NCI-H1436 (cell line): ENCODE data around the gene PDZD8.
"Not testable (repeated sequence)": the region's sequence is repeated elsewhere in the genome, so short reads cannot be mapped to it uniquely, and the experiment has no call there.

Experiments used
- DNase-seq: peaks from one replicate; lab custom pipeline; 2025; lab: John Stamatoyannopoulos, UW

PDZD8 gene

DNA sequence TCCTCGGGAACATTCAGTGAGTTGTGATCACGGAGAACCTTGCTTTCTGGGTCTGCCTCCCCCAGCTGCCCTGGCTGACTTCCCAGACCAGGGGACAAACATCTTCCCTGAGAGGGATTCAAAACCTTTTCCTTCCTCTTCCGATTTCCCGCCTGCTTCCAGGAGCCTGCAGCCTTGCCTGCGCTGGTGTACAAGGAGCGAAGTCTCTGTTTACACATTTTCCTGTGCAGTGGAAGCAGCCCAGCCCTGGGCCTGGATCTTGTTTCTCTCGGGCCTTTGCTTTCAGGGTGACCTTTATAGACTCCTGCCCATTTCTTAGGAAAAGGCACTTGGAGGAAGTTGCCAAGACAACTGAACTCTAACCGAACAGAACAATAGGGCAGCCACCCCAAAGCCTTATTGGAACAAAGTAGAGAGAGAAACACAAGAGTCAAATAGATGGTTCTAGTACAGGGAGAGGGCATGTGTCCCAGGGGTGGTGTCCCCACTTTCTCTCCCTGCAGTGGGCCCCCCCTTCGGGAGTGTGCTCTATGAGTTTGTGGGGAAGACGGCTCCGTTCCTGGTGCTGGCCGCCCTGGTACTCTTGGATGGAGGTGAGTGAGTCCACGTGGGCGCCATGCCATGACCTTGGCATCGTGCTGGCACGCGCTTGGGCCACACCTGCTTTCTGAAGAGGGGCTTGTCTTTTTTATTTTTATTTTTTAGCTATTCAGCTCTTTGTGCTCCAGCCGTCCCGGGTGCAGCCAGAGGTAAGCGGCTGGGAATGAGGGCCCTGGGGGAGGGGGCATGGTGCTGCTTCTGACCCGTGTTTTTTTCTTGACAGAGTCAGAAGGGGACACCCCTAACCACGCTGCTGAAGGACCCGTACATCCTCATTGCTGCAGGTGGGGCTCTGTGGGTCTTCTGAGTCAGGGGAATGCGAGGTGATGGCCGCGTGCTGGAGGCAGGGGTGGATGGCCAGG is 120.2 kb downstream of the PDZD8 start:
- DNase-seq, result no peak

- no peak for DNase-seq
These were observed 120.9 kb downstream of the PDZD8 start for GRCh38 chr10:117254338-117254737.

DNA sequence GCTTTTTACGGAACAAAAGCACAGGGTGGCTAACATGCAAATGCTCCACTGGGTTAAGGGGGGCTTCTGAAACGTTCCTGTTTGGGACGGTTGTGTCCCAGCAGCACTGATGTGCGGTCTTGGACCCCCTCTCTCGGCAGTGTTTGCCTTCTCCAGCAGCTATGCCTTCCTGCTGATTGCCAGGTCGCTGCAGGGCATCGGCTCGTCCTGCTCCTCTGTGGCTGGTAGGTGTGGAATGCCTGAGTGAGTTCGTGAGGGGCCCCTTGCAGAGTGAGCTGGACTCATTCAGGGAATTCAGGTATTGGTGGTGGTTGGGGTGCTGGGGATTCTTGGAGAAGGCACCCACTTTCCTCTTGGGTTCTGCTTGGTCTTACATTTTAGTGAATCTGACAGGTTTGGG is 121.3 kb downstream of the PDZD8 start:
- no peak for DNase-seq

DNA sequence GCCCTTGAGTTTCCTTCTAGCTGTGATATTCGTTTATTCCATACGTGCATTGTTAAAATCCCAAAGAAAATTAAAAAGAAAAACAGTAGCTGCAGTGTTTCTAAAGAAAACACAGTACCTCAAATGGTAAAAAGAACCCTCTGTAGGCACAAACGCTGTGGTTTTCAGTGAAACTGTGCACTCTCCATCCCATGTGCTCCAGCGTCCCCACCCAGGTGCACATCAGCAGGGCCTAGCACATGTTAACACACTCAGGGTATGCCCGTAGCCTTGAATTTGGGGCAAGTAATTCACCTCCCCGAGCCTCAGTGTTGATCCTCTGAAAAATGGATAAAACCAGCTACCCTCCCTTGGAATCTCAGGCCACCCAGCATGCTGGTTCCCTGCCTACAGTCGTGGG is 124.8 kb downstream of the PDZD8 start:
- DNase-seq, result no peak

DNA sequence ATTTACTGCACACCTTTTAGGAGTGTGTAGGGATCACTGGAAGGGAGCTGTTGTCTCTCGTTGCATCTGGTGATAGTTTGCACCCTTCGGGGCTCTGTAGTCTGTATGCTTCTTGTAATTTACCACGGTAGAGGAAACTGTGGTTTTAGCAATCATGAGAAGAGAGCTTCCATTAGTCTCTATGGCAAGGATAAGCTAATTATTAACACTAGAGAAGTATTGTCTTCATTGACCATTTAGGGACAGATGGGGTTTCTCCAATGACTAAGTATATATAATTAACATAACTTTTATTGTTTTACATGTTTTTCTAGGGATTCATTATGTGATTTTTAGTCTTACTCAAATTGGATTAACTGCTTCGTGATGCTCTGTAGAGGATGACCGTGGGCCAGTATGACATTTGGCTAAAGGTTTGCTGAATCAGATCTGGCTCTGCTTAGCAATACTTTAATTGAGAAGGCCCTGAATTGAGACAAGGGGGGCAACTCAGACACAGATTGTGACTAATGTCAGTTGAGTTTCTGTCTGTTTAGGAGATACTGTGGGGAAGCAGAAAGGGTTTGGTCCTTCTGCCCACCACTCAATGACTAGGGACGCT is 125.6 kb downstream of the PDZD8 start:
- DNase-seq, result no peak

DNA sequence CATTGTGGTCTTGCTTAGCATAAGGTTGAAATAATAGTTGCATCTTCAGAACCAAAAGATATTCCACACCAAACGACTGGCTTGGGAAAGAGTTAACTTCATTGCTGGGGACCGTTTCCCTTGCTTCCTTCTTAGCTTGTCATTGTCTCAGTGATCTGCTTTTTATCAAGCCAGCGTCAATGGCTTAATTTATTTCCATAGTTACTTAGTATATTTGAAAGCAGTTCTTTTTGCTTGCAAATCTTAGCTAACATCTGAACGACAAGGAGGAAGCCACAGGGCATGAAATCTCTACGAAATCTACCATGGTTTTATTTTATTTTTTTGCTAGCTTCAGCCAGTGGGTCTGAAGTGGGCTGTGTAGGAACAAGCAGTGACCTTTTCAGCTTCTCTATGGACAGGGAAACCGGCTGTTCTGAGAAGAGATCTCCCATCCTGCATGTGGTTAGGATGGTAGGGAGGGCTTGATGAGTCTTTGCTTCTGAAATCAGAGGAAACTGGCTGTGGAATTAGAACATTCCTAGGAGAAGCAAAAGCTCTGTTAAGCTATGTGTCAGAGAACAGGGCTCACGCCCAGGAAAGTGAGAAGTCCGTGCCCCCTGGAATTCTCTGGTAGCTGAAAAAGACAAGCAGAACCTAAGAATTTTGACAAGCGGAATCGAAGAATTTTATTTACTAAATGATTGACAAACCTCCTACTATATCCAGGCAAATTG is 126.3 kb downstream of the PDZD8 start:
- no peak for DNase-seq

DNA sequence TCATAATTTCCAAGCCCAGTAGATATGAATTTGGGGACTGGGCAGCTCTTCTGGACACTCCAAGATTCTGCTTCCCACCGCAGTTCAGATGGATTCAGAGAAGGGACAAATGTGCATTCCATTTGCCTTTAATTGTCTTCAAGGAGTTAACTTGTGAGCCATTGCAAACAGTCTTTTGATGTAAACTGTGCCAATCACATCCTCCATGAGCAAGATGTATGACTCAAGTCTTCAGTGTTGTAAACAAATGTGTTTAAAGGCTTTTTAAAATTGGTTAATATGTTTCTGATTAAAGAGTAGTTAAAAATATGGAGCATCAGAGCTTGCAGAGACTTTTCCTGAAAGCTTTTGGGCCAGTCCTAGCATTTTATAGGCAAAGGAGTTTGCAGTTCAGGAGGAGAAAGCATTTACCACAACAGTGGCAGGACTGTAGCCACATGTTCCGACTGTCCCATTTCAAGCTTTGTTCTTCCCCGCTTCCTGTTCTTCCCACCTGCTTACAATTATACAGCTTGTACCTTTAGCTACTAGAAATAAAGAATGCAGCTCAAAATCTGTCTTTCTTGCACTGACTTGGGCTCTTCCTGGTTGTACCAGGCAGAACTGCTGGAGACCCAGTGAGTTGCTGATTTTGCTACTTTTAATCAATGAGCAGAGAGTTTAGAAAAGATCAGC is 128.1 kb downstream of the PDZD8 start:
- no peak for DNase-seq

DNA sequence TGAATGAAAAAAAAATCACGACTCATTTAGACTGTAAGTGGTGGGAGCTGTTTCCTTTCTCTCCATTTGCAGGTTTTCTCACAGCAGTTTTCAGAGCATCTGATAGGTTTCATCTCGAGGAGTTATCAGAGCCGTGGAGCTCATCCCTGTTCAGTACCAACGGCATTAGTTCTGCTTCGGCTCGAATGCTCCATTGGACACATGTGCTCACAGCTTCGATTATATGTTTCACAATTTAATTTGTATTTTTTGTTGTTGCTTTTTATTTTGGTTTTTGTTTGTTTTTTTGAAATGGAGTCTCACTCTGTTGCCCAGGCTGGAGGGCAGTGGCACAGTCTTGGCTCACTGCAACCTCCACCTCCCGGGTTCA is 132.8 kb downstream of the PDZD8 start:
- no peak for DNase-seq

DNA sequence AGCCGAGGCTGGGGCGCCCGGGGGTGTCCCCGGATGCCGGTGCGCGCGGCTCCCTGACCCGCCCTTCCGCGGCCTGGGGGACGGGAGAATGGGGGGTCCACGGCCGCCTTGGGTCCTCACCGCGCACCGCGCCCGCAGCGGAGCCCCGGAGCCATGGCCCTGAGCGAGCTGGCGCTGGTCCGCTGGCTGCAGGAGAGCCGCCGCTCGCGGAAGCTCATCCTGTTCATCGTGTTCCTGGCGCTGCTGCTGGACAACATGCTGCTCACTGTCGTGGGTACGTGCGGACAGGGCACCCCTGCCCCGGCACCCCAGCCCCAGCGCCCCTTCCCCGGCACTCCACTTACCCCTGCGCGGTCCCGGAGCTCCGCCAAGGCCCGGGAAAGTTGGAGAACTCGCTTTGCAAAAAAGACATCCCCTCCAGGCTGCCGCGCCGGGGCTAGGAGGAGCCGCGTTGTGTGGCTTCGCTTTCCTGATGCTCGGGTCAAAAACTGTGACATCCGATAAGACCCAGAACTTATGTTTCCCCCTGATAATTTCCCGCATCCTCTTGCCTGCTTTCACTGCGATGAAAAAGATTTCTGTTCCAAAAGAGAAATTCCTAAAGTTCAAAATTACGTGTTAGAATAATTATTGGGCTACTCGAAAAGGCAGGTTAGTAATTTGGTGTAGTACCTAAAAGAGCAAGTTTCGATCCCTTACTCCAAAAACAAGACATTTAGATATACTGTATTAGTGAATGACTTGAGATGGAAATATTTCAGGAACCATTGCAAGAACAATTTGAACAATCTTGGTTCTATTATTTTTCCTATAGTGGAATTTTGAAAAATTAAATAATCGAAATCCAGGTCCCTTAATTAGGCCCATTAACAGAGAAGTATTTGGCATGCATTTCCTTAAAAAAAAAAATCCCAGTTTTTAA is 133.4 kb downstream of the PDZD8 start:
- DNase-seq, result no peak

- DNase-seq, result peak; percentile 59
These were observed 134.4 kb downstream of the PDZD8 start, which contains the start of gene SLC18A2 for GRCh38 chr10:117240621-117241529. SLC18A2 (plus strand) TSS chr10:117241114; CDS start chr10:117241694, 580 bp downstream.

DNA sequence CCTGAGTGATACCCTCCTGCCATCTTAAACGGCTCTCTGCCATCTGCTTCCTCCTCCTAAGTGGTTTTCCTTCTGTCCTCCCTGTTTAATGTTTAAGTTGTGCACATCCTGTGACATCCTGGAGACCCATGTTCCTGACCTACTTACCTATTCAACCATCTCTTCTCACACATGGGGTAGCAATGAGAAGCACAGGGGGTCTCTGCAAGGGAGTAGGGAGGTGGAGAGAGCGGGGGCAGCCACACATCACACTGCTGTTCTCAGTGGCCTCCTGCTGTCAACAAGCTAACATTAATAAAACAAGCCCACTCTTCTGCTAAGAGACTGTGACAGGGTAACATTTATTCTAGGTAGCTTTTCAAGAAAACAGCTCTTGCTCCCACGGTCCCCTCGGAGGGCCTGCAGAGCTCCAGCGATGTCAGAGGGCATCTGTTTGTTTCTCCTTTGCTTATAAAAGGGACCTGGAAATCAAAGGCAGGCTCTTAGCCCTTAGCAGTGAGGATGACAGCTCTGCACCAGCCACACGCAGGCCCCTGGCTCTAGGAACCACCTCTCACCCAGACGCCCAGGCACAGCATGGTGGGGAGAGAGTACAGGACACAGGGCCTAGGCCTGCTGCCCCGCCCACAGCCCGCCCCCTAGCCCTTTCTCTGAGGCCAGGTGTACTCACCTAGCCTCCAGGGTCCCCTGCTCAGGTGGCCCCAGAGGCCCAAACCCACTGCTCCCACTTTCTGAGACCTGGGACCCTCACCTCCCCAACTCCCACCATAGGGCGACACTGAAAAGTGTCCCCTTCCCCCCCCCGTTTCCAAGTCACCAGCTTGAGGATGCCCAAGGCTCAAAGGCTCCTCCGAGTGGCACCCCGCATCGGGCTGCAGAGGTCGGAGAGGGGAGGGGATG is 135.3 kb downstream of the PDZD8 start:
- no peak for DNase-seq

DNA sequence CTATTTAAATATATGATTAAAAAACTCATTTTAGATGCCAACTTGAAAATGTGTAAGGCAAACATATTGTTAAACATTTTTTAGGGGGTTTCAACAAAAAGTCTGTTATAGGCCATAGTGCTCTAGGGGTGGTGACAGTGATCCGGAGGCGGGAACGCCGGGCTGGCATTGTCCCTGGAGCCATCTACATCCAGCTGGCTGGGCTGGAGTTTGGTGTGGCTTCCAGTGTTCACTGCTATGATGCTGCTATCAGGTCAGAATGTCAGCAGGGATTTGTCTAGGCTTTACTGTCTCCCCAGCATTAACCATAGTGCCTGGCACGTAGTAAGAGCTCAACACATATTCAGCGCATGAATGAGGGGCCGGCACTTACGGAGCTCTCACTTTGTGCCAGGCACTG is 136.2 kb downstream of the PDZD8 start:
- no peak for DNase-seq

- no peak for DNase-seq
These were observed 137.7 kb downstream of the PDZD8 start for GRCh38 chr10:117237401-117237991.

DNA sequence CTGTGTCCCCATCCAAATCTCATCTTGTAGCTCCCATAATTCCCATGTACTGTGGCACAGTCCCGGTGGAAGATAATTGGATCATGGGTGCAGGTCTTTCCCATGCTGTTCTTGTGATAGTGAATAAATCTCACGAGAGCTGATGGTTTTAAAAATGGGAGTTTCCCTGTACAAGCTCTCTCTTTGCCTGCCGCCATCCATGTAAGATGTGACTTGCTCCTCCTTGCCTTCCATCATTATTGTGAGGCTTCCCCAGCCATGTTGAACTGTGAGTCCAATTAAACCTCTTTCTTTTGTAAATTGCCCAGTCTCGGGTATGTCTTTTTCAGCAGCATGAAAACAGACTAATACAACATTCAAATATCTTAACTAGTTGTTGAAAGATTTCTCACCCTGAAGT is 145.1 kb downstream of the PDZD8 start:
- DNase-seq, result not testable (repeated sequence)

- DNase-seq, result no peak
These were observed 147.0 kb downstream of the PDZD8 start for GRCh38 chr10:117228210-117228609.
